ENCODE results near the gene OR6J1.
"Not testable (repeated sequence)": the region's sequence is repeated elsewhere in the genome, so short reads cannot be mapped to it uniquely, and the experiment has no call there.

Gene OR6J1

GRCh38 chr14:22650046-22650739 lies 6.0 kb upstream of the OR6J1 start:
- no peak for DNase-seq

GRCh38 chr14:22648506-22648905 lies 4.4 kb upstream of the OR6J1 start:
- no peak for DNase-seq

- no peak for DNase-seq
These were observed 2.6 kb upstream of the OR6J1 start for GRCh38 chr14:22646570-22647254.

GRCh38 chr14:22641846-22642245 lies 2.3 kb downstream of the OR6J1 start:
- no peak for DNase-seq

GRCh38 chr14:22640192-22640591 lies 4.0 kb downstream of the OR6J1 start:
- no peak for DNase-seq

- DNase-seq, result not testable (repeated sequence)
These were observed 8.2 kb downstream of the OR6J1 start for GRCh38 chr14:22635980-22636379.

- DNase-seq, result no peak
These were observed 9.8 kb downstream of the OR6J1 start for GRCh38 chr14:22634233-22634900.

GRCh38 chr14:22630486-22630885 lies 13.7 kb downstream of the OR6J1 start:
- no peak for DNase-seq

GRCh38 chr14:22630066-22630465 lies 14.1 kb downstream of the OR6J1 start:
- no peak for DNase-seq

- DNase-seq, result no peak
These were observed 14.8 kb downstream of the OR6J1 start for GRCh38 chr14:22629361-22629760.

GRCh38 chr14:22627506-22628263 lies 16.5 kb downstream of the OR6J1 start:
- no peak for DNase-seq

GRCh38 chr14:22626590-22626989 lies 17.6 kb downstream of the OR6J1 start:
- no peak for DNase-seq

GRCh38 chr14:22623047-22623446 lies 21.1 kb downstream of the OR6J1 start:
- DNase-seq, result no peak

- no peak for DNase-seq
These were observed 21.9 kb downstream of the OR6J1 start for GRCh38 chr14:22622255-22622654.

- DNase-seq, result not testable (repeated sequence)
These were observed 28.4 kb downstream of the OR6J1 start for GRCh38 chr14:22615765-22616164.

GRCh38 chr14:22614240-22614799 lies 29.8 kb downstream of the OR6J1 start:
- no peak for DNase-seq

- no peak for DNase-seq
These were observed 30.4 kb downstream of the OR6J1 start for GRCh38 chr14:22613736-22614239.

- no peak for DNase-seq
These were observed 31.0 kb downstream of the OR6J1 start for GRCh38 chr14:22613106-22613695.

- no peak for DNase-seq
These were observed 33.2 kb downstream of the OR6J1 start for GRCh38 chr14:22610931-22611330.

GRCh38 chr14:22607291-22607690 lies 36.9 kb downstream of the OR6J1 start:
- DNase-seq, result no peak

- no peak for DNase-seq
These were observed 37.8 kb downstream of the OR6J1 start for GRCh38 chr14:22606380-22606779.

GRCh38 chr14:22602862-22603261 lies 41.3 kb downstream of the OR6J1 start:
- no peak for DNase-seq

Data from stimulated activated CD4-positive, alpha-beta T cell treated with anti-CD3 and anti-CD28 coated beads, Interleukin-2, amount 100 ng/mL, for 24 hours (primary cell).